HG02610 (cell line): Measurements from ENCODE around the gene RAB24.
"Not testable (repeated sequence)": the region's sequence is repeated elsewhere in the genome, so short reads cannot be mapped to it uniquely, and the experiment has no call there.

ENCODE experiments used
- ATAC-seq: cut with Tn5 transposase; IDR thresholded peaks from one replicate; pipeline ENCODE4 v1.9.1; 2021; ENCODE audit warnings: mild to moderate bottlenecking, moderate library complexity; ENCODE audit not compliant: unreplicated experiment

Gene RAB24

DNA sequence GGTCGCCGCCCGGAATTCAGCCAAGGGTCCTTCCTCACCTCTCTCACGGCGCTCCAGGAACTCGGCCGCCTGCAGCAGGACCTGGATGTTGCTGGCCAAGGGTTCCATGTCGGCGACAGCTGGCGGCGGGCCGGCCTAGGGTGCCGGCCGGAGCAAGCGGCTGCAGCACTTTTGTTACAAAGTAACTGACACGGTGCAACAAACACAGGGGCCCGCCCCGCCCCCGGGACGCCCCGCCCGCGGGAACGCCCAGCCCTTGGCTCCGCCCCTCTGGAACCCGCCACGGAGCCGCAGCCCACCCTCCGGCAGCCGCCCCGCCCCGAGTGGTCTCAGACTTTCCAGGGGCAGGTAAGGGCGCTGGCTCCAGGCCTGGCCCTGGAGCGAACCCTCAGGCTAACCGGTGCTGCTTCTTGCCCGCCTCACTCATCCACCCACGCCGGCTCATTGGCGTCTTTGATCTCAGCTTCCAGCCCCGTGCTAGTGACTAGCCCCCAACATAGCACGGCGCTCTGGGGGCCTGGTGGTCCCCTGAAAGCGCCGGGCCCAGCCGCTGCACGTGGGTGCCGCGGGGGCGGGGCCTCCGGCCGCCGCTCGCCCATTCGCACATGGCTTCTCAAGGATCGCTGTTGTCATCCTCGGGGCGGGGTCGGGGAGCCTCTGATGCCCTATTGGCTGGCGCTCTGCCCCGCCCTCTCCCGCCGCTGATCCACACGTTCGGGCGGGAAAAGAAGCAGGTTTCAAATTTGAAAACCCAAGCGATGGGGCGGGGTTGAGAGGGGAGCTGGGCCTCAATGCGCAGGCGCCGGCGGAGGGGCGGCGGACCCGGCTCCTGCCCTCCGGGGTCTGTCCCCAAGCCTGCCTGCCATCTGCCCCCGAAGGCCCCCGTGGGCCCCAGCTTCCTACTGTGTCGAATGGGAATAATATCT lies 8.5 kb upstream of the RAB24 start, which contains the start of gene MXD3:
MXD3 (minus strand) TSS at position 176 of the 926 bp plus-strand sequence; CDS start at position 108, 68 bp downstream.
- peak; percentile 72 for ATAC-seq

- ATAC-seq, result no peak
Measured at GRCh38 chr5:177311392-177311722, 7.8 kb upstream of the RAB24 start.

DNA sequence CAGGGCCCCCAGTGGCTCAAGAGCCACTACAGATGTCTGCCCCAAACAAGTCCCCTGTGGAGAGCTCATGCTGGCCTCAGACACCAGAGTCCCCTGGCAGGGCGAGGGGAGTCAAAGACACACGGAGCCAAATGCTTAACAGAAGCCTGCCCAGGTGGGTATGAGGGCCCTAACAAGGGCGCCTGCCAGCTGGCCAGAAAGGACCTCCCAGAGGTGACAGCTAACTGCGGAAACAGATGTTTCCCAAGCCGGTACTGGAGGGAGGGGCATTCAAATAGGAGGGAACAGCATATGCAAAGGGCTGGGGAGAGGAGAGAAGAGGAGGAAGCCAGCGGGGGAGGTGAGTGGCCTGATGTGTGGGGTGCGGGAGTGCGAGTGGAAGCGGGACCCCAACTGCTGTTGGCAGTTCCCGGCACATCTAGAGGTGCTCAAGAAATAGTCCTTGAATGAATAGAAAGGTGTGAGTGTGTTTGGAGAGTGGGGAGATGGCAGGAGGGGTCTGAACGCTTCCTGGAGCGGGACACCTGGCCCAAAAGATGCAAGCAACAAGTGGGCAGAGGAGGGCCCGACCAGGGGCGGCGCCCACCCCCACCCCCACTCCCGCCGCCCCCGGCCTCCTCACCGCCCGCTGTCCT lies 7.4 kb upstream of the RAB24 start:
- ATAC-seq, result peak; percentile 30

DNA sequence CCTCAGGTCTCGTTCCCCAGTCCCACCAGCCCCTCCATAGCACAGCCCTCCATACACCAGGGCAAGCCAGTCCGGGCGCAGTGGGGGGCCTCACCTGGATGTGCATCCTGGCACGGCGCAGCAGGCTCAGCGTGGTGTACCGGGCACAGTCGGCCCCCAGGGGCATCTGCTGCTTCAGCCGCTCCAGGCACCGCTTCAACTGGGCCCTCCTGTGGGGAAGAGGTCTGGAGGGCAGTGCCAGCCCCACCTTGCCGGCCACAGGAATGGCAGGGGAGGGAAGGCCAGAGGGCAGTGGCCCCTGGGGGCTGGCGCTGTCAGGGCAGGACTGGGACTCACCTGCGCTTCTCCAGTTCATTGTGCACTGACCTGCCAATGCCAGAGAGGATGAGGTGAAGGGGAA lies 6.8 kb upstream of the RAB24 start:
- no peak for ATAC-seq

GRCh38 chr5:177309351-177310191 lies 6.1 kb upstream of the RAB24 start:
- ATAC-seq, result no peak

GRCh38 chr5:177308740-177309139 lies 5.2 kb upstream of the RAB24 start:
- ATAC-seq, result no peak

DNA sequence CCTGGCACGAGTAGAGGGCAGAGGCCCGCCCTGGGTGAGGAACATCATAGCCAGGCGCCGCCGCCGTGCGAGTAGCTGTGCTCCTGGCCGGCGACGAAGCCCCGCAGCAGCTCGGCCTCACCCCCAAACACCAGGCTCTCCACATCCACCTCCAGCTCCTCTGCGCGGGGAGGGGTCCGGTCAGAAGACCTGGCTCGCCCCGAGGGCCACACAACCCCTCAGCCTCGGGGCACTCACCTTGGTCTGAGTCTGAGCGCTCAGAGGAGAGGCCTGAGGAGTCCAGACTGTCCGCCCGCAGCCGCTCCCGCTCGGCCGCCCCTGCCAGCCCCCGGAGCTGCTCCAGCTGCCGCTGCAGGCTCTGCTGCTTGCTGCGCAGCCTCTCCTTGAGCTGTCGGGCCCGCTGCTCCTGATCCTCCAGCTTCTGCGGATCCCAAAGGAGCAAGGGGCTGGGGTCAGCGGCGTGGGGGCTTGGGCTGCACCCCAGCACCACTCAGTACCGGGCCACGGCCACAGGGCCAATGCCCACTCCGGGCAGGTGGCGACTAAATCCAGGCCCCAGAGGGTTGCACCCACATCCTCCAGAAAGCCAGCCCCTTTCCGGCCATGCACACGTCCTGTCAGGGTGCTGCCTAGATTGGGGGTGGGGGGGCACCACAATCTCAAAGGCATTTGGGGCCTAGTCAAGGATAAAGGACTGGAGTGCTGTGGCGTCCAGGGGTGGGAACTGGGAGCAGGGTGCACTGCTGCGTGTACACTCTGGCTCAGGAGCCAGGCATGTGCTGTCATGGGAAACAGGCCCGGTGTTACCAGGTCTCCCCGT lies 4.2 kb upstream of the RAB24 start:
- no peak for ATAC-seq

- no peak for ATAC-seq
Measured at GRCh38 chr5:177306674-177307543, 3.4 kb upstream of the RAB24 start.

DNA sequence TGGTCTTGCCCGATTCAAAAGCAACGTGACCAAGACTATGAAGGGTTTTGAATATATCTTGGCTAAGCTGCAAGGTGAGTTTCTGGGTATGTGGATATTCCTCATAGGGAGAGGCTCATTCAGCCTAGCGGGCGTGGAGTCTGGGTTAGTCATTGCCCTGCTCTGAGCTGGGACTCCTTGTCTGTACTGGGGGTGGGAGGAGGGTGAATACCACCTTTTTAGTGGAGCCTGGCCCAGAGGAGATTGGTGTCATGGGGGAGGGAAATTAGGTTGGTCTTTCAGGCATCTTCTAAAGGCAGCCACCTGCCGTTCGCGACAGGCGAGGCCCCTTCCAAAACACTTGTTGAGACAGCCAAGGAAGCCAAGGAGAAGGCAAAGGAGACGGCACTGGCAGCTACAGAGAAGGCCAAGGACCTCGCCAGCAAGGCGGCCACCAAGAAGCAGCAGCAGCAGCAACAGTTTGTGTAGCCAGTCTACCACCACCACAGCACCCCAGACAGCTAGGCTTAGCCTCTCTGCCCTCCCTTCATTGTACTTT lies 2.7 kb upstream of the RAB24 start:
- ATAC-seq, result not testable (repeated sequence)

DNA sequence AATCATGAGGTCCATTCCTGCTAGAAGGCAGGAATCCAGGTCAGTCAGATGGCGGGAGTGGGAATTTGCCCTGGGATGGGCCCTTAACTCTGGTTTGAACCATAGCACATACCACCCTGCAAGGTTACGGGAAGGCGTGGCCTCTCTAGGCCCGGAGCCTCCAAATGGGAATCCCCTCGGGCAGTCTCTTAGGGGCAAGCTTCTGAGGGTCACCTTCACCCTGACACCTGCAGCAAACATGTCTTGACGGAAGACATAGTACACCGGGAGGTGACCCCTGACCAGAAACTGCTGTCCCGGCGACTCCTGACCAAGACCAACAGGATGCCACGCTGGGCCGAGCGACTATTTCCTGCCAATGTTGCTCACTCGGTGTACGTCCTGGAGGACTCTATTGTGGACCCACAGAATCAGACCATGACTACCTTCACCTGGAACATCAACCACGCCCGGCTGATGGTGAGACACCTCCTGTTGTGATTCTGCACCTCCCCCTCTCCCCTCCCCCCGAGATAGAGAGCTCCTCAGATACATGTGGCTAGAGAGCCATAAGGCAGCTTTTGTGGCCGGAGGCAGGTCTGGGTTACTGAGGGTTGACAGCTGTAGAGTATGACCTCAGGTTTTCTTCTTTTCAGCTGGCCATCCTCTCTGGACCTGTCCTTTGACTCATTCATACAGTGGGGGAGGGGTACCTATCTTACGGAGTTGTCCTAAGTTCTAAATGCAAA lies 1.0 kb upstream of the RAB24 start:
- no peak for ATAC-seq

GRCh38 chr5:177303925-177304391 lies 439 bp upstream of the RAB24 start:
- ATAC-seq, result no peak

GRCh38 chr5:177302354-177303110 lies 987 bp downstream of the RAB24 start:
- no peak for ATAC-seq

DNA sequence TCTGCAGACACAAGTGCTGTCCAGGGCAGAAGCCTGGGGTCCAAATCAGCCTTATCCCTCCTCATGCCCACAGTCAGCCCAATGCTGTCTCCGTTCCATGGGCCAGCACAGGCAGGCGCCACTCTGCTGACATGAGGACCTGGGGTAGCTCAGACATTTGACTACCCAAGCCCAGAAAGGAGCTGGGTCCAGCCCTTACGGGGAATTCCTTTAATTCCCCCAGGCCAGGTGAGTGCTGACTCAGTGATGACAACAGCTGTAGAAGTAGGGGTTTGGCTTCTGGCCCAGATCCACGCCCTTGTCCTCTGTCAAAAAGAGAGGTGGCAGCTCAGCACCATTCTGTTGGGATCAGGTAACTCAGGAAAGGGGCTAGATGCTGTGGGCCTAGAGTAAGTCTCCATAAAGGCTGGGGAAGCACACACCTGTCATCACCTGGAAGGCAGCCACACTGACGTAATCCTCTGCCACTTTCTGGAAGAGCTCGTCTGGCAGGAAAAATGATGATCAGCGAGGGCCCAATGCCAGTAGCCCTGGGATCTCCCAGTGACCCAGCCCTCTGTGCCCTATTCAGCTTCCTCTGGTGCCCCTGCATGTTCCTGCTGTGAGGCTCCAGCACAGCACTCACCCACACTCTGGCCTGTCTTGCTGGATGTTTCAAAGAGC lies 1.9 kb downstream of the RAB24 start:
- no peak for ATAC-seq

- no peak for ATAC-seq
Measured at GRCh38 chr5:177300951-177301350, 2.6 kb downstream of the RAB24 start.

- peak; percentile 54 for ATAC-seq
Measured at GRCh38 chr5:177300236-177300880, 3.2 kb downstream of the RAB24 start.

GRCh38 chr5:177299697-177300096 lies 3.8 kb downstream of the RAB24 start:
- no peak for ATAC-seq

- ATAC-seq, result no peak
Measured at GRCh38 chr5:177297922-177298321, 5.6 kb downstream of the RAB24 start.
